GM21723 (cell line): ENCODE data around the gene GPHN.

ENCODE experiments used
- ATAC-seq: cut with Tn5 transposase; IDR thresholded peaks from one replicate; pipeline ENCODE4 v1.9.1; 2021; ENCODE audit warnings: mild to moderate bottlenecking, moderate library complexity; ENCODE audit not compliant: unreplicated experiment

GPHN gene

DNA sequence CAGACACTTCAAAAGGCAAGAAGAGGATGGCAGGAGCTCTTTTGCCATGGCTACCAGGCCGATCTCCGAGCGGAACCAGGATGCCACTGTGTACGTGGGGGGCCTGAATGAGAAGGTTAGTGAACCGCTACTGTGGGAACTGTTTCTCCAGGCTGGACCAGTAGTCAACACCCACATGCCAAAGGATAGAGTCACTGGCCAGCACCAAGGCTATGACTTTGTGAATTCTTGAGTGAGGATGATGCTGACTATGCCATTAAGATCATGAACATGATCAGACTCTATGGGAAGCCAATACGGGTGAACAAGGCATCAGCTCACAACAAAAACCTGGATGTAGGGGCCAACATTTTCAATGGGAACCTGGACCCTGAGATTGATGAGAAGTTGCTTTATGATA is 691.1 kb downstream of the GPHN start:
- no peak for ATAC-seq

DNA sequence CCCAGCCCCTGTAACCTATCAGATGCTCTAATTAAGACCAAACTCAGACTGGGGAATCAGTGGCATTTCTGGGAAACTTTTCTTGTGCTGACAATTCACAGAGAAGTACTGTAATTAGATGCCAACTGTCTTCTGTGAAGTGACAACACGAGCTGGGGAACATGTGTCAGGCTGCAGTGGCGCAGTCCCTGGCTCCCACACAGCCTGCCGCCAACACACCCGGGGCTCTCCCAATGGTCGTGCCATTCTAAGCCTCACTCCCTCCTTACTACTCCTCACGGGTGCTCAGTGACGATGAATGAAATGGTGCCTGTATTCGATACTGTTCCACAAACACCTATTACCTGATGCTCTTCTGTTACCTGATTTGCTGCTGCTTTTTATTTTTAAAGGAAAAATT is 699.9 kb downstream of the GPHN start:
- no peak for ATAC-seq

GRCh38 chr14:67218126-67218525 is 710.2 kb downstream of the GPHN start:
- ATAC-seq = no peak

DNA sequence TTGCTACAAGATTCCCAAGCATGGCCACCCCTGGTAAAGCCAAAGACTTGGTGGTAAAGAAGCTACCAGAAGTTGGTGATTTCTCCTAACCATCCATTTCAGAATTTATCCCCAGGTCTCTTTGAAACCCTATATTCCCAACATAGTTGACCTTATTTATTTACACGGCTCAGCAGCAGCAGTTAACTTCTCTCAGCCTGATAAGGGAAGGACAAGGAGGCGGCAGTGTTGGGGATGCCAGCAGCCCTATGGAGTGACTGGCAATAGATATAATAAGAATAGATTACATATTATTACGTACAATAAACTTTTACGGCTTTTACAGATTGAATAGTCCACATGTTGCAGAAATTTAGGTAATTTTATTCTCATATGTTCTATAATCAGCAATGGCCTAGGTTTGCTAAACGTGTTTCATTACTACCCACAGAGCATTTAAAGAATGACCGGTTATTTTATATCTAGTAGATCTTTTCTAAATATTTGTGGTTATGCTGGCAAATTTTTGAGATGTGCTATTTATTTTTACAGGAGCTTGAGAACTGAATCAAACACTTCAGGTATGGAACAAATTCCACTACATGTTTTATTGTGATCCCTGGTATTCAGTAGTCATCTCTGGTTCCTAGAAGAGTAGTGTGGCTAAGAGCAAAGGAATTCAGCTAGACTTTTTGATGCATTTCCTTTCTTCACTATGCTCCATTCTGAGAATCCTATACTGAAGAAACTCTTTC is 713.5 kb downstream of the GPHN start:
- ATAC-seq = no peak

- no peak for ATAC-seq
Measured at GRCh38 chr14:67221982-67222328, 714.0 kb downstream of the GPHN start.

GRCh38 chr14:67225523-67225922 is 717.6 kb downstream of the GPHN start:
- no peak for ATAC-seq

DNA sequence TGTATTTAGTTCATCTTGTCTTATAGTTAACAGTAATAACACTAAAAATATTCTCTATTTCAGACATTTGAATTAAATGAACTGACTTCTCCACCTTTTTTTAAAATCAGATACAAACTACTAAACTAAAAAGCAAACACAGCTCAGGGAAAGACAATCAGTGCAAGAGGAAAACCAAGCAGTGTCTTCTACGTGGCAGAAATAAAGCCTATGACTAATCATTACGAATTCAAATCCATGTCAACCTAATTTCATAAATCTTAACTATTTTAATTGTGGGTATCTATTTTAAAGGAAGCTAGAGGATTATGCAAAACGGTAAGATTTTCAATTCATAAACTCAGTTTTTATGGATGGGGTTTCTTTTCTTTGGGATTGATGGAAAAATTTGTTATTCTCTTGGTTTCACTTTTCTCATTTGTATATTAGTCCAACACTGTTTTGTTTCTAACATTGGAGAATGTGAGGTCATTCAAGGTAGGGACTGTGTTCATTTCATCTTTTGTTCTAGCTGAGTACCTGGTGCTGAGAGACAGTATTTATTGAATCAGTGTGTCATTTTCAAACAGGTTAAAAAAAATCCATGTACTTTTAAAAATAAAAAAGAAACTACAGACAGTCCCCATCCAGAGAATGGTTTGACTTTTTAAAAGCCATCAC is 720.5 kb downstream of the GPHN start:
- ATAC-seq = no peak
